ENCODE data around the gene DOCK2.

The DOCK2 gene

DNA sequence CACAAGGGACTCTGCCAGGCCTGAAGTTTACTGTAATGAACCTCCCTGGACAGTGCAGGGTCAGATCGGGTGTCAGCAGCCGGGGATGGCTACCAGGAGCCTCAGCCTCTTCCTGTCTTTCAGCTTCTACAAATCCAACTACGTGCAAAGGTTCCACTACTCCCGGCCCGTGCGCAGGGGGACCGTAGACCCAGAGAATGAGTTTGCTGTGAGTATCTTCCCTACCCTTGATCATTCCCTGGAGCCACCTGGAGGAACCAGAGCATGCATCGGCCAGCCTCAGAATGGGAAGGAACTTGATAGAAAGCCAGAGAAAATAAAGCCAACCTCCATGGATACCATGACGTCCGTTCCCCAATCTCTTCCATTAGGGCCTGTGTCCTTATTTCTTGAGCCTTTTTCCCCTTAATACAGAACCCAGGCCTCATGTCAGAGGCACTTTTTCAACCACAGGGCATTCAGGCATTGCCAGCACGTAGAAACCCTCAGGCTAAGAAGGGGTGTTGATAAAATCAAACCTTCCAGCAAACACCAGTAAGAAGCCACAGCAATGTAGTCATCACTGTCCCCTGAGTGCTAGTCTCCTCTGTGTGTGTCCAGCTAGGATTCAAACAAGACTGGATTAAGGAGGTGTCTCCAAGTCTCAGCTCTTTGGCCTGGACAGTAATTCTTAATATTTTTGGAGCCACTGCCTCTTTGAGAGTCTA is 419.6 kb downstream of the DOCK2 start:
- ChIA-PET CTCF (interaction anchor here (0.6 to 0.9 kb wide), 2 partner anchors 15 to 138 kb away, joined by 3 to 5 read pairs; no protein-coding TSS in a partner anchor), POLR2A (ENCODE audit: low non-redundant PET) (no interaction called here)
- DNase-seq (ENCODE audit: low spot score), result no peak
- TF ChIP-seq, protein P1, sequence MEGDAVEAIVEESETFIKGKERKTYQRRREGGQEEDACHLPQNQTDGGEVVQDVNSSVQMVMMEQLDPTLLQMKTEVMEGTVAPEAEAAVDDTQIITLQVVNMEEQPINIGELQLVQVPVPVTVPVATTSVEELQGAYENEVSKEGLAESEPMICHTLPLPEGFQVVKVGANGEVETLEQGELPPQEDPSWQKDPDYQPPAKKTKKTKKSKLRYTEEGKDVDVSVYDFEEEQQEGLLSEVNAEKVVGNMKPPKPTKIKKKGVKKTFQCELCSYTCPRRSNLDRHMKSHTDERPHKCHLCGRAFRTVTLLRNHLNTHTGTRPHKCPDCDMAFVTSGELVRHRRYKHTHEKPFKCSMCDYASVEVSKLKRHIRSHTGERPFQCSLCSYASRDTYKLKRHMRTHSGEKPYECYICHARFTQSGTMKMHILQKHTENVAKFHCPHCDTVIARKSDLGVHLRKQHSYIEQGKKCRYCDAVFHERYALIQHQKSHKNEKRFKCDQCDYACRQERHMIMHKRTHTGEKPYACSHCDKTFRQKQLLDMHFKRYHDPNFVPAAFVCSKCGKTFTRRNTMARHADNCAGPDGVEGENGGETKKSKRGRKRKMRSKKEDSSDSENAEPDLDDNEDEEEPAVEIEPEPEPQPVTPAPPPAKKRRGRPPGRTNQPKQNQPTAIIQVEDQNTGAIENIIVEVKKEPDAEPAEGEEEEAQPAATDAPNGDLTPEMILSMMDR (conservative IDR thresholded peaks at IDR 0.05; ENCODE audit: low read depth), result no peak
- no peak overlapping the region for H3K27ac ChIP-seq

DNA sequence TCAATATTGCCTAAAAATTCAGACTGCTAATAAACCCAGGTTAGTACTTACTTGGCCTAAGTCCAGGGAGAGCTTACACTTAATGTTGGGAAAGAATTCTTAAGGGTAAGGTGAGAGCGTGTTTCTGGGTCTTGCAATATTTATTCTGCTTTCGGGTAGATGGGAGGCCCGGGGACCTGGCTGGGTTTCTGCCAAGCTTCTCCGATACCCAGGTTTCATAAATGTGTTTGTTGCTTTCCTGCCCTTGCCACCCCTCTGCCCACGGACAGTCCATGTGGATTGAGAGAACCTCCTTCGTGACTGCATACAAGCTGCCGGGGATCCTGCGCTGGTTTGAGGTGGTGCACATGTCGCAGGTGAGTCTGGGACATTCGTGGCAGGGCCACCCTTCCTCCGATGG is 420.2 kb downstream of the DOCK2 start:
- DNase-seq (ENCODE audit: low spot score), result no peak
- ChIA-PET POLR2A (ENCODE audit: low non-redundant PET) (no interaction called here), CTCF (interaction anchor here (0.9 to 1.1 kb wide), 2 partner anchors 14 to 77 kb away, joined by 3 to 5 read pairs; partner anchors contain the start of gene INSYN2B)
- TF ChIP-seq, protein P1 (conservative IDR thresholded peaks at IDR 0.05; ENCODE audit: low read depth), result no peak
- H3K27ac ChIP-seq, result no peak overlapping the region

DNA sequence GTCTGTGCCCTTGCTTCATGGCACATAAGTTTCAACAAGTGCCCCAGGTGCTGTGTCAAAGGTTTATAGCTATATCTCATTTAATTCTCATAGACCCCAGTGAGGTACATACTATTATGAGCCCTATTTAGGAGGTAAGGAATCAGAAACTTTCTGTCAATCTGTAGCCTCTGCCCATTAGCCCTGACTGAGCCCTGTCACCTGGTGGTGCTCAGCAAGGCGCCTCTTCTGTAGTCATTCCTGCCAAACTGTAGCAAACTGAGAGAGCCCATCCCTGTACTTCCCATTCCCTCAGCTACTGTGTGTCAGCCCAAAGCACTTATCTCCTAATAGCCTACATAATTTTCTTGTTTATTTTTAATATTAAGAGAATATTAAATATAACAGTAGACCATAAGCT is 422.1 kb downstream of the DOCK2 start:
- POLR2A ChIA-PET (ENCODE audit: low non-redundant PET), result no interaction called here
- TF ChIP-seq, protein P1 (conservative IDR thresholded peaks at IDR 0.05; ENCODE audit: low read depth), result no peak

DNA sequence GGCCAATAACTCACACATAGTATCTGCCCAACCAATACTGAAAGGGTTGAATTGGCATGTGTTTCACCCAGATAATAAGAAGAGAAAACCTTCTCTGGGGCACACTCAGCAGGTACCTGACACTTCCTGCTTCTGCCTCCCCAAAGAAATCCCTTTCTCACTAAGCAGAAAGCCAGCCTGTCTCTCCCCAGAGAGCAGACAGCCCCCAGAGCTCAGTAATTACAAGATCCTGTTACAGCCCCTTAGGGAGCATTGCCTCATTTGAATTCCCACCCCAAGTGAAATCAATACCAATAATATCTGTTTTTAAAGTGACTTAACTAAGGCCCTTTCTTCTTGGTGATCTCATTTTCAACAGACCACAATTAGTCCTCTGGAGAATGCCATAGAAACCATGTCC is 430.1 kb downstream of the DOCK2 start:
- TF ChIP-seq, protein P1 (conservative IDR thresholded peaks at IDR 0.05; ENCODE audit: low read depth), result no peak
- ChIA-PET POLR2A (ENCODE audit: low non-redundant PET) (no interaction called here), CTCF (no interaction called here)
- no peak overlapping the region for H3K27ac ChIP-seq
- no peak for DNase-seq (ENCODE audit: low spot score)

More for the DNA sequence above, 422.1 kb downstream of the DOCK2 start:
- no peak for DNase-seq (ENCODE audit: low spot score)
- CTCF ChIA-PET, result interaction anchor here (1.5 kb wide), 1 partner anchor 12 kb away, joined by 6 read pairs; no protein-coding TSS in a partner anchor
- H3K27ac ChIP-seq, result no peak overlapping the region

DNA sequence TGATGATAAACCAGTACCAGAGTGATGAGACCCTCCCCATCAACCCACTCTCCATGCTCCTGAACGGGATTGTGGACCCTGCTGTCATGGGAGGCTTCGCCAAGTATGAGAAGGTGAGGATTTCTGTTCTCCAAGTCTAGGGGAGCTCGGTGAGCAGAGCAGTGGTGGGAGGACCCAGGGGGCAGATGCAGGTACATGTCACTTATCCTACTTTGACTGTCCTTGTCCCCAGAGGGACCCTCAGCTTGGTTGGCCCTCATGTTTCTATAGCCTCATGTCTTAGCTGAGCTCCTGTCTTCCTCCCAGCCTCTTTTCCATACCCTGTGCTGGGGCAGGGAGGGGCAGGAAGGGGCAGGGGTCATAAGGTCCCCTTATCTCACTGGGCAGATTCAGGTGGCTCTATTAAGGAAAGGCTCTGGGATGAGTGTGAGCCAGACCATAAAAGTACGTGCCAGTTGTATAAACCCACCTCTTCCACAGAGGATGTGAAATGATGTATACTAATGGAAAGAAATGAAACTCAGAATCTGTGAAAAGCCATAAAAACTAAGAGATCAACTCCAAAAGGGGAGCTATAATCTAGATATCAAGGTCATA is 430.6 kb downstream of the DOCK2 start:
- CTCF ChIA-PET, result no interaction called here
- DNase-seq (ENCODE audit: low spot score), result no peak
- no peak overlapping the region for H3K27ac ChIP-seq
- POLR2A ChIA-PET (ENCODE audit: low non-redundant PET), result no interaction called here
- TF ChIP-seq, protein P1 (conservative IDR thresholded peaks at IDR 0.05; ENCODE audit: low read depth), result no peak

DNA sequence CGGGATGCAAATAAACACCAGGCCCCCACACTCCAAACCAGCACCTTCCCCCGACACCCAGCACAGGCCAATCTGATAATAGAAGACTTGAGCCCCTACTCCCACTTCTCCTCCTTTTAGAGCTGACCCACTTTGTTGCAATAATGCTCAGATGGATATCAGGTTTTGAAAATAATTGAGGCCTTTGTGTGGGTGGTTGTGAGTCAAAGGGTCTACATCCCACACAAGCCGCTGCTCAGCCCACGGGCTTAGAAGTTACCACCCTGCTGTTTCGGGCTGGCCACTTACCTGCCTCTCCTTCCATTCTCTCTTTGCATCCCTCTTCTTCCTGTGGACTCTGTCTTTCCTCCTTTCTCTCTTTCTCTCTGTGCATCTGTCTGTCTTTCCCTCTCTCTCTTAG is 432.4 kb downstream of the DOCK2 start:
- DNase-seq (ENCODE audit: low spot score), result no peak
- H3K27ac ChIP-seq, result no peak overlapping the region
- CTCF ChIA-PET, result no interaction called here
- POLR2A ChIA-PET (ENCODE audit: low non-redundant PET), result no interaction called here
- TF ChIP-seq, protein P1 (conservative IDR thresholded peaks at IDR 0.05; ENCODE audit: low read depth), result no peak
